Hepatocyte (in vitro differentiated cells): ENCODE results near the gene HYI.

ENCODE experiments used
- EZH2phosphoT487 ChIP-seq: fragments of 200-600 bp; sonication (generic); IDR thresholded peaks from one replicate; pipeline ENCODE4 v1.6.1; 2018; ENCODE audit warnings: antibody characterized with exemption, mild to moderate bottlenecking, low read depth, moderate library complexity; ENCODE audit not compliant: unreplicated experiment, severe bottlenecking
- TF ChIP-seq, protein P1 (sequence below): fragments of 200-600 bp; sonication (generic); IDR thresholded peaks from 2 replicates; pipeline ENCODE4 v1.5.1; 2016; ENCODE audit warnings: antibody characterized with exemption, mild to moderate bottlenecking; ENCODE audit not compliant: poor library complexity

- TF ChIP-seq, protein P1, sequence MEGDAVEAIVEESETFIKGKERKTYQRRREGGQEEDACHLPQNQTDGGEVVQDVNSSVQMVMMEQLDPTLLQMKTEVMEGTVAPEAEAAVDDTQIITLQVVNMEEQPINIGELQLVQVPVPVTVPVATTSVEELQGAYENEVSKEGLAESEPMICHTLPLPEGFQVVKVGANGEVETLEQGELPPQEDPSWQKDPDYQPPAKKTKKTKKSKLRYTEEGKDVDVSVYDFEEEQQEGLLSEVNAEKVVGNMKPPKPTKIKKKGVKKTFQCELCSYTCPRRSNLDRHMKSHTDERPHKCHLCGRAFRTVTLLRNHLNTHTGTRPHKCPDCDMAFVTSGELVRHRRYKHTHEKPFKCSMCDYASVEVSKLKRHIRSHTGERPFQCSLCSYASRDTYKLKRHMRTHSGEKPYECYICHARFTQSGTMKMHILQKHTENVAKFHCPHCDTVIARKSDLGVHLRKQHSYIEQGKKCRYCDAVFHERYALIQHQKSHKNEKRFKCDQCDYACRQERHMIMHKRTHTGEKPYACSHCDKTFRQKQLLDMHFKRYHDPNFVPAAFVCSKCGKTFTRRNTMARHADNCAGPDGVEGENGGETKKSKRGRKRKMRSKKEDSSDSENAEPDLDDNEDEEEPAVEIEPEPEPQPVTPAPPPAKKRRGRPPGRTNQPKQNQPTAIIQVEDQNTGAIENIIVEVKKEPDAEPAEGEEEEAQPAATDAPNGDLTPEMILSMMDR = no peak
- TF ChIP-seq EZH2phosphoT487 = no peak
Observed at GRCh38 chr1:43446388-43446740, 7.4 kb downstream of the HYI start.
